CD14-positive monocyte (primary cell): ENCODE results near the gene SYS1. TPM values are rescaled to one million over a fixed set of nuclear protein-coding genes. Genes with fewer than 3 reads are reported as not detected.

Experiments
- DNase-seq, 3 donors: peaks; one replicate each; pipeline ENCODE4 v3.0.0-alpha.2; 2011 to 2022
- H2AFZ ChIP-seq: 2 replicates; pipeline ENCODE4 v1.6.0; 2012; ENCODE audit warnings: mild to moderate bottlenecking, low read depth, low read length, inconsistent platforms; ENCODE audit not compliant: insufficient read depth, poor library complexity, severe bottlenecking
- H3K27ac ChIP-seq, 2 donors: 1 replicate in 1 of 2; 2 replicates in 1 of 2; pipeline ENCODE4 v1.5.1; 2012 to 2013; ENCODE audit warnings: low read length in 2 of 2, control low read depth in 1 of 2, inconsistent platforms in 1 of 2, low read depth in 1 of 2, mild to moderate bottlenecking in 1 of 2
- H3K27me3 ChIP-seq, 2 donors: one replicate each; pipeline versions ENCODE4 v1.6.0 to v1.6.1; 2011 to 2013; ENCODE audit warnings: low read length in 2 of 2; ENCODE audit not compliant: control insufficient read depth in 2 of 2, insufficient read depth in 2 of 2
- H3K36me3 ChIP-seq, 2 donors: replicated peaks in 1 of 2; 1 replicate in 1 of 2; 2 replicates in 1 of 2; pipeline versions ENCODE4 v1.5.1 to v1.6.1; 2012 to 2013; ENCODE audit warnings: low read length in 2 of 2, control low read depth in 1 of 2, inconsistent platforms in 1 of 2, mild to moderate bottlenecking in 1 of 2; ENCODE audit not compliant: insufficient read depth in 2 of 2, control insufficient read depth in 1 of 2
- H3K4me1 ChIP-seq, 2 donors: 1 replicate in 1 of 2; 2 replicates in 1 of 2; pipeline versions ENCODE4 v1.5.1 to v1.6.1; 2012 to 2013; ENCODE audit warnings: low read length in 2 of 2, control low read depth in 1 of 2, inconsistent platforms in 1 of 2, mild to moderate bottlenecking in 1 of 2, moderate library complexity in 1 of 2; ENCODE audit not compliant: insufficient read depth in 2 of 2, control insufficient read depth in 1 of 2
- H3K4me2 ChIP-seq: replicated peaks from 2 replicates; pipeline ENCODE3; 2012; ENCODE audit warnings: low read length, moderate library complexity, mild to moderate bottlenecking; ENCODE audit not compliant: poor library complexity, severe bottlenecking; ENCODE audit errors: extremely low read depth
- H3K4me3 ChIP-seq, 3 experiments: fragments of 200-600 bp in 1 of 3; sonication (generic) in 1 of 3; replicated peaks in 1 of 3; 1 replicate in 2 of 3; 2 replicates in 1 of 3; pipeline ENCODE4 v1.5.1; 2011 to 2013; ENCODE audit warnings: low read length in 3 of 3, mild to moderate bottlenecking in 3 of 3, control low read depth in 2 of 3, low read depth in 2 of 3, inconsistent platforms in 1 of 3, moderate library complexity in 1 of 3
- H3K79me2 ChIP-seq: 2 replicates; pipeline ENCODE4 v1.6.0; 2012; ENCODE audit warnings: mild to moderate bottlenecking, control low read depth, inconsistent platforms, low read length, moderate library complexity; ENCODE audit not compliant: insufficient read depth
- H3K9ac ChIP-seq: 2 replicates; pipeline ENCODE4 v1.6.0; 2017; ENCODE audit warnings: low read length, mild to moderate bottlenecking; ENCODE audit not compliant: insufficient read depth, poor library complexity, severe bottlenecking
- H3K9me3 ChIP-seq, 2 donors: replicated peaks in 1 of 2; 1 replicate in 1 of 2; 2 replicates in 1 of 2; pipeline versions ENCODE4 v1.5.1 to v1.6.1; 2012 to 2013; ENCODE audit warnings: low read length in 2 of 2, control low read depth in 1 of 2; ENCODE audit not compliant: control insufficient read depth in 1 of 2, insufficient read depth in 1 of 2
- H4K20me1 ChIP-seq: 2 replicates; pipeline ENCODE4 v1.6.0; 2012; ENCODE audit warnings: mild to moderate bottlenecking, low read length, control low read depth, moderate library complexity; ENCODE audit not compliant: insufficient read depth
- H3K27ac Mint-ChIP-seq, 7 donors: one replicate each; pipeline ENCODE4 v1.8.0; 2020; ENCODE audit warnings: mild to moderate bottlenecking in 7 of 7, mixed read lengths in 7 of 7, moderate library complexity in 6 of 7, inconsistent platforms in 2 of 7
- H3K27me3 Mint-ChIP-seq, 3 donors: one replicate each; pipeline ENCODE4 v1.8.0; 2021 to 2022; ENCODE audit warnings: low read depth in 3 of 3, mild to moderate bottlenecking in 3 of 3, mixed read lengths in 3 of 3, moderate library complexity in 3 of 3, inconsistent platforms in 1 of 3
- H3K36me3 Mint-ChIP-seq, 2 donors: one replicate each; pipeline ENCODE4 v1.8.0; 2020; ENCODE audit warnings: mixed read lengths in 2 of 2, inconsistent platforms in 1 of 2, mild to moderate bottlenecking in 1 of 2
- H3K4me1 Mint-ChIP-seq: one replicate; pipeline ENCODE4 v1.8.0; 2020; ENCODE audit warnings: mild to moderate bottlenecking, mixed read lengths
- H3K4me3 Mint-ChIP-seq, 2 donors: one replicate each; pipeline ENCODE4 v1.8.0; 2020; ENCODE audit warnings: mild to moderate bottlenecking in 2 of 2, mixed read lengths in 2 of 2, moderate library complexity in 1 of 2
- H3K9me3 Mint-ChIP-seq, 7 donors: one replicate each; pipeline ENCODE4 v1.8.0; 2020 to 2022; ENCODE audit warnings: mixed read lengths in 7 of 7, mild to moderate bottlenecking in 6 of 7, moderate library complexity in 6 of 7, inconsistent platforms in 2 of 7
- WGBS: methylation state at CpG from one replicate; pipeline ENCODE4 v1.1.5; 2013; ENCODE audit warnings: missing lambda C conversion rate; ENCODE audit not compliant: insufficient coverage; 5-methylcytosine and 5-hydroxymethylcytosine counted together
- intact Hi-C, 2 donors: fragments of 100-400 bp; cut with micrococcal nuclease; formaldehyde crosslinking; loops; one replicate each; pipeline versions ENCODE4 v1.15.0 to v1.15.1; 2023
- polyA plus RNA-seq, 3 donors: library from polyadenylated mRNA; depleted of rRNA in 1 of 3; unstranded in 2 of 3; stranded (reverse) in 1 of 3; fragments of 300-500 nt in 2 of 3; fragments of >200 nt in 1 of 3; fragmentation: Illumina TruSeq in 2 of 3; gene quantifications; 1 replicate in 2 of 3; 2 replicates in 1 of 3; pipeline ENCODE4 v1.2.3, GENCODE V29; 2012 to 2021
- TF ChIP-seq, protein P1 (sequence below): fragments of 200-600 bp; IDR thresholded peaks from one replicate; pipeline ENCODE4 v1.8.0; 2022; ENCODE audit warnings: antibody characterized with exemption, mild to moderate bottlenecking

The SYS1 gene
- polyA plus RNA-seq, 3 donors: 16.8 to 23.1 (median 22.1) TPM

DNA sequence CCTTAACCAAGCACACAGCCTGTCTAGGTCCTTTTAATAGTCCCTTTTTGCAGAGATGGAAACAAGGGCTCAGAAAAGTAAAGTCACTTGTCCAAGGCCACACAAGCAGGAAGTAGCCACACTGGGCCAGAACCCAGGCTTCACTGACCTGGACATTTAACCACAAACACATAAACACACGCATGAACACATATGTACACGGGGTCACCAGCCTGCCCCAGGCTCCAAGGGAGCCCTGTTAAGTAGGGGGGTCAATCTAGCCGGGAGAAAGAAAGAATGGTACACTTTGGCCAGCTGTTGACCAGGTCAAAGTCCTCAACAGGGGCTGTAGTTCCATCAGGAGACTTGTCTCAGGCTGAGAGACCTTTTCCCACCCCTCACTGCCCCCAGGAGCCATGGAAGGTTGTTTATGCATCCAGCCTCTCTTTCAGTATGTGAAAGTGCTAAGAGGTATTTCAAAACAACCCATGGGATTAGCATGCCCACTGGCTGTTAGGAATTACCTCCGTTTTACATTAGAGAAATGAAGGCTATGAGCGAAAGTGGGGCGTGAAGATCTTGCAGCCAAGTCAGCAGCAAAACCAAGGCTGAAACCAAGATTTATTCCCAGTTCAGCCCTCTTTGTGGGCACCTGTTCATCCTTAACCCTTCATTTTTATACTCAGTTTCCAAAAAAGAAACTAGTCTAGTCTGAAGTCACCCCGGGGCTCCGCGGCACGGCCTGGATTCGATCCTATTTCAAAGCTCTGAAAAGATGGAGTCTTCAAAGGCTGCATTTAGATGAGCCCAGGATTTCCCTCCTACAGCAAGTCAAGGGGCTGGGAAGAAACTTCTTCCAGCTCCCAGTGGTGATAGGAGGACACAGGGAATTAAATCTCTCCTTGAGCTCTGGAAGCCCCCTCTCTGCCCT, 24.6 kb upstream of the SYS1 start:
- Histone ChIP-seq H3K9me3 (no peaks in the 10 kb centered on the region), H4K20me1 (no peaks in the 10 kb centered on the region), H3K4me2 (no peak overlapping the region), H3K9ac (no peak overlapping the region), H3K27me3 (no peaks in the 10 kb centered on the region), H3K27ac (no peak overlapping the region), H2AFZ (no peak overlapping the region), H3K79me2 (no peaks in the 10 kb centered on the region), H3K36me3 (no peaks in the 10 kb centered on the region), H3K4me1 (peaks cover 0 to 4% of the 10 kb centered on the region in 2 donors), H3K4me3 (no peak overlapping the region)
- Mint-ChIP-seq H3K36me3 (peaks cover 6 to 15% of the 10 kb centered on the region in 2 donors), H3K4me1 (peaks cover 4% of the 10 kb centered on the region), H3K4me3 (no peak overlapping the region), H3K9me3 (peaks cover 0 to 2% (median 0%) of the 10 kb centered on the region in 7 donors), H3K27me3 (no peaks in the 10 kb centered on the region), H3K27ac (peak overlapping the region in 1 of 7 donors; percentile 57)
- TF ChIP-seq, protein P1, sequence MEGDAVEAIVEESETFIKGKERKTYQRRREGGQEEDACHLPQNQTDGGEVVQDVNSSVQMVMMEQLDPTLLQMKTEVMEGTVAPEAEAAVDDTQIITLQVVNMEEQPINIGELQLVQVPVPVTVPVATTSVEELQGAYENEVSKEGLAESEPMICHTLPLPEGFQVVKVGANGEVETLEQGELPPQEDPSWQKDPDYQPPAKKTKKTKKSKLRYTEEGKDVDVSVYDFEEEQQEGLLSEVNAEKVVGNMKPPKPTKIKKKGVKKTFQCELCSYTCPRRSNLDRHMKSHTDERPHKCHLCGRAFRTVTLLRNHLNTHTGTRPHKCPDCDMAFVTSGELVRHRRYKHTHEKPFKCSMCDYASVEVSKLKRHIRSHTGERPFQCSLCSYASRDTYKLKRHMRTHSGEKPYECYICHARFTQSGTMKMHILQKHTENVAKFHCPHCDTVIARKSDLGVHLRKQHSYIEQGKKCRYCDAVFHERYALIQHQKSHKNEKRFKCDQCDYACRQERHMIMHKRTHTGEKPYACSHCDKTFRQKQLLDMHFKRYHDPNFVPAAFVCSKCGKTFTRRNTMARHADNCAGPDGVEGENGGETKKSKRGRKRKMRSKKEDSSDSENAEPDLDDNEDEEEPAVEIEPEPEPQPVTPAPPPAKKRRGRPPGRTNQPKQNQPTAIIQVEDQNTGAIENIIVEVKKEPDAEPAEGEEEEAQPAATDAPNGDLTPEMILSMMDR: no peak
- WGBS: over 99% methylated on average over 8 of the region's 11 CpGs
- intact Hi-C loops: no loop called here
- DNase-seq: no peak

DNA sequence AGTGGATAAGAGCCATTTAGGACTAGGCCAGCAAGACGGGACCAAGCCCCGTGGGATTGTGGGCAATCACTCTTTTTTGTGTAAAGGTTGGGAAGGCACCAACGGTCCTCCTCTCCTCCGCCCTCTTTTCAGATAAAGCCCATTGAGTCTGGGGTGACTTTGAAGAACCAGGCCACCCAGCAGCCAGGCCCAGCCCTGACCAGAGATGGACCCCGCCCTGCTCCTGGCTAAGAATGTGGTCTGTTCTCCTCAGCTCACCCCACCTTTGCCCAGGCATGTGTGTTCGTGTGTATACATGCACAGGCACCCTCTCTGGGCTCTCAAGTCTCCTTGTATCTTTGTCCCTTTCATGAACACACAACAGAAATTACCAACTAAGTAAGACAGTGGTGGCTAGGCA, 23.9 kb upstream of the SYS1 start:
- Histone ChIP-seq H3K79me2 (no peaks in the 10 kb centered on the region), H3K27ac (no peak overlapping the region), H3K4me2 (no peak overlapping the region), H3K9me3 (no peaks in the 10 kb centered on the region), H3K36me3 (no peaks in the 10 kb centered on the region), H3K27me3 (no peaks in the 10 kb centered on the region), H3K4me1 (peaks cover 7 to 11% of the 10 kb centered on the region in 2 donors), H3K4me3 (no peak overlapping the region), H3K9ac (no peak overlapping the region), H2AFZ (no peak overlapping the region), H4K20me1 (no peaks in the 10 kb centered on the region)
- peaks cover 6 to 12% of the 10 kb centered on the region in 2 donors for H3K36me3 Mint-ChIP-seq
- TF ChIP-seq, protein P1: no peak
- 98% methylated on average over 4 of the region's 6 CpGs for WGBS
- intact Hi-C loops: no loop called here
- H3K9me3 Mint-ChIP-seq: peaks cover 0 to 2% (median 0%) of the 10 kb centered on the region in 7 donors
- peaks cover 0 to under 1% (median 0%) of the 10 kb centered on the region in 3 donors for H3K27me3 Mint-ChIP-seq
- H3K4me3 Mint-ChIP-seq: no peak overlapping the region
- DNase-seq: no peak
- peaks cover 9% of the 10 kb centered on the region for H3K4me1 Mint-ChIP-seq
- peak overlapping the region in 1 of 7 donors; percentile 57 for H3K27ac Mint-ChIP-seq
